ENCODE measurements around the gene UTP25.

DNA sequence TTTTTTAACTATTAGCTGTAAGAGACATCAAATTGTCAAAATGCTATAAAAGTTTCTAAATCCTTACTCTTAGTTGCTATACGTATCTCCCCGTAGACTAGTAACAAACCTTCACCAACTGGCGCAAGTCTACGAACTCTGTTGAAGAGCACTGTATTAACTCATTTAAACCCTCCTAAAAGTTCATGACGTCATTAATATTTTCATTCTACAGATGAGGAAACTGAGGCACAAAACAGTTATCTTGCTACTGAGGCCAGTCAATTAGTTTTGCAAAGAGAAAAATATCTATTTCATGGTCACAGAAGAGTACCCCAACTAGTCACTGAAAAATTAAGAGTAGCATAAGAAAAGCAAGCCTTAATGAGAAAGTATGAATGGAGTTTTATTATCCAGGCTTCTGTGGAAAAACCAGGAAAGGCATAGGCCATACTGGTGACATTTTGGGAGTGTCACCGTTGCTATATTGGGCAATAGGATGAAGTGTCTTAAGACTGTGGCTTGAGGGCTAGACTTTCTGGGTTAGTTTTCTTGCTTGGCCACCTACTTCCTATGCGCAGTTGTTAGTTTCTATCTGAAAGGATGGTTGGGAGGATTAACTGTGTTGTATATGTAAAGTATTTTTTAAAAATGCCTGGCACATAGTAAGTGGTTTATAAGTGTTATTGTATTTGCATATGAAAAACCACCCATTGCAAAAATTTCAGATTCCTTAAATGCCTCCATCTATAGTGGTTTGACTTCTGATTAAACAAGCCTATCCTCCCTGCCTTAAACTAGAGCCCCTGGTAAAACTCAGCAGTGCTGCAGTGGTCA, 57.8 kb downstream of the UTP25 start:
- TF ChIP-seq, protein P1, sequence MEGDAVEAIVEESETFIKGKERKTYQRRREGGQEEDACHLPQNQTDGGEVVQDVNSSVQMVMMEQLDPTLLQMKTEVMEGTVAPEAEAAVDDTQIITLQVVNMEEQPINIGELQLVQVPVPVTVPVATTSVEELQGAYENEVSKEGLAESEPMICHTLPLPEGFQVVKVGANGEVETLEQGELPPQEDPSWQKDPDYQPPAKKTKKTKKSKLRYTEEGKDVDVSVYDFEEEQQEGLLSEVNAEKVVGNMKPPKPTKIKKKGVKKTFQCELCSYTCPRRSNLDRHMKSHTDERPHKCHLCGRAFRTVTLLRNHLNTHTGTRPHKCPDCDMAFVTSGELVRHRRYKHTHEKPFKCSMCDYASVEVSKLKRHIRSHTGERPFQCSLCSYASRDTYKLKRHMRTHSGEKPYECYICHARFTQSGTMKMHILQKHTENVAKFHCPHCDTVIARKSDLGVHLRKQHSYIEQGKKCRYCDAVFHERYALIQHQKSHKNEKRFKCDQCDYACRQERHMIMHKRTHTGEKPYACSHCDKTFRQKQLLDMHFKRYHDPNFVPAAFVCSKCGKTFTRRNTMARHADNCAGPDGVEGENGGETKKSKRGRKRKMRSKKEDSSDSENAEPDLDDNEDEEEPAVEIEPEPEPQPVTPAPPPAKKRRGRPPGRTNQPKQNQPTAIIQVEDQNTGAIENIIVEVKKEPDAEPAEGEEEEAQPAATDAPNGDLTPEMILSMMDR (IDR thresholded peaks at IDR 0.05): no peak
- no peak for TF ChIP-seq EZH2 (IDR thresholded peaks at IDR 0.05)

All from neural progenitor cell (in vitro differentiated cells).